ENCODE results near the gene VWC2.

Gene VWC2

GRCh38 chr7:49763791-49764190 lies 9.6 kb upstream of the VWC2 start:
- Histone ChIP-seq H3K18ac (ENCODE audit: low read depth in 1 of 2, low read length in 2 of 2) (no peak overlapping the region), H3K79me1 (replicated peaks; ENCODE audit: low read length, poor library complexity, severe bottlenecking) (no peaks in the 10 kb centered on the region), H2AK5ac (ENCODE audit: low read length, severe bottlenecking) (no peak overlapping the region), H3K14ac (ENCODE audit: low read length in 2 of 2) (no peak overlapping the region), H4K8ac (ENCODE audit: low read length) (no peak overlapping the region), H2AFZ (ENCODE audit: low read depth, low read length) (no peak overlapping the region), H3K9ac (ENCODE audit: low read length) (no peak overlapping the region), H3K27me3 (ENCODE audit: control insufficient read depth in 1 of 2, insufficient read depth in 1 of 2, low read length in 2 of 2) (peaks cover 0 to 14% of the 10 kb centered on the region in 2 experiments), H2BK120ac (ENCODE audit: low read depth, low read length) (no peak overlapping the region), H3K36me3 (ENCODE audit: control insufficient read depth in 1 of 2, insufficient read depth in 2 of 2, low read depth in 1 of 2, low read length in 2 of 2) (no peaks in the 10 kb centered on the region), H3K23ac (ENCODE audit: low read length in 2 of 2) (no peak overlapping the region), H3K4me3 (ENCODE audit: insufficient read depth in 1 of 2, low read depth in 1 of 2, low read length in 2 of 2) (no peak overlapping the region), H3K27ac (ENCODE audit: low read length, poor library complexity, severe bottlenecking) (no peak overlapping the region), H3K4me2 (ENCODE audit: low read length, poor library complexity, severe bottlenecking) (no peak overlapping the region), H2BK5ac (ENCODE audit: low read depth, low read length, poor library complexity, severe bottlenecking) (no peak overlapping the region), H2BK12ac (ENCODE audit: low read length in 2 of 2) (no peak overlapping the region), H4K91ac (ENCODE audit: low read length) (no peak overlapping the region), H3K4ac (ENCODE audit: low read depth in 1 of 2, low read length in 2 of 2) (no peak overlapping the region), H3K4me1 (ENCODE audit: control insufficient read depth, insufficient read depth, low read depth, low read length) (no peaks in the 10 kb centered on the region), H3K9me3 (ENCODE audit: control insufficient read depth, low read length) (no peaks in the 10 kb centered on the region), H2BK15ac (ENCODE audit: low read depth, poor library complexity, severe bottlenecking) (no peak overlapping the region)
- WGBS: 92% methylated on average over 3 of the region's 3 CpGs
- no peak for DNase-seq

- Histone ChIP-seq H3K23ac (ENCODE audit: low read length in 2 of 2) (no peak overlapping the region), H3K14ac (ENCODE audit: low read length in 2 of 2) (no peak overlapping the region), H3K27me3 (ENCODE audit: control insufficient read depth in 1 of 2, insufficient read depth in 1 of 2, low read length in 2 of 2) (peaks cover 0 to 40% of the 10 kb centered on the region in 2 experiments), H2BK120ac (ENCODE audit: low read depth, low read length) (no peak overlapping the region), H2AFZ (ENCODE audit: low read depth, low read length) (no peak overlapping the region), H3K79me1 (replicated peaks; ENCODE audit: low read length, poor library complexity, severe bottlenecking) (no peaks in the 10 kb centered on the region), H3K4me1 (ENCODE audit: control insufficient read depth, insufficient read depth, low read depth, low read length) (no peaks in the 10 kb centered on the region), H2BK12ac (ENCODE audit: low read length in 2 of 2) (no peak overlapping the region), H3K9ac (ENCODE audit: low read length) (no peak overlapping the region), H3K18ac (ENCODE audit: low read depth in 1 of 2, low read length in 2 of 2) (no peak overlapping the region), H3K9me3 (ENCODE audit: control insufficient read depth, low read length) (no peaks in the 10 kb centered on the region), H4K8ac (ENCODE audit: low read length) (no peak overlapping the region), H2BK15ac (ENCODE audit: low read depth, poor library complexity, severe bottlenecking) (no peak overlapping the region), H3K4ac (ENCODE audit: low read depth in 1 of 2, low read length in 2 of 2) (no peak overlapping the region), H3K36me3 (ENCODE audit: control insufficient read depth in 1 of 2, insufficient read depth in 2 of 2, low read depth in 1 of 2, low read length in 2 of 2) (no peaks in the 10 kb centered on the region), H3K4me2 (ENCODE audit: low read length, poor library complexity, severe bottlenecking) (no peak overlapping the region), H2AK5ac (ENCODE audit: low read length, severe bottlenecking) (no peak overlapping the region), H3K4me3 (ENCODE audit: insufficient read depth in 1 of 2, low read depth in 1 of 2, low read length in 2 of 2) (no peak overlapping the region), H3K27ac (ENCODE audit: low read length, poor library complexity, severe bottlenecking) (no peak overlapping the region), H4K91ac (ENCODE audit: low read length) (no peak overlapping the region), H2BK5ac (ENCODE audit: low read depth, low read length, poor library complexity, severe bottlenecking) (no peak overlapping the region)
- WGBS: 71% methylated on average over 1 of the region's 1 CpG
- no peak for DNase-seq
Measured at GRCh38 chr7:49766966-49767365, 6.5 kb upstream of the VWC2 start.

GRCh38 chr7:49767719-49768118 lies 5.7 kb upstream of the VWC2 start:
- no peak overlapping the region for H2BK15ac ChIP-seq (ENCODE audit: low read depth, poor library complexity, severe bottlenecking)
- H4K8ac ChIP-seq (ENCODE audit: low read length): no peak overlapping the region
- no peak overlapping the region for H3K23ac ChIP-seq (ENCODE audit: low read length in 2 of 2)
- H3K9ac ChIP-seq (ENCODE audit: low read length): no peak overlapping the region
- H3K9me3 ChIP-seq (ENCODE audit: control insufficient read depth, low read length): no peaks in the 10 kb centered on the region
- peaks cover 6 to 47% of the 10 kb centered on the region in 2 experiments for H3K27me3 ChIP-seq (ENCODE audit: control insufficient read depth in 1 of 2, insufficient read depth in 1 of 2, low read length in 2 of 2)
- no peak overlapping the region for H3K14ac ChIP-seq (ENCODE audit: low read length in 2 of 2)
- H2AFZ ChIP-seq (ENCODE audit: low read depth, low read length): no peak overlapping the region
- DNase-seq: no peak
- H3K79me1 ChIP-seq (replicated peaks; ENCODE audit: low read length, poor library complexity, severe bottlenecking): no peaks in the 10 kb centered on the region
- no peak overlapping the region for H3K4me2 ChIP-seq (ENCODE audit: low read length, poor library complexity, severe bottlenecking)
- no peak overlapping the region for H4K91ac ChIP-seq (ENCODE audit: low read length)
- H3K27ac ChIP-seq (ENCODE audit: low read length, poor library complexity, severe bottlenecking): no peak overlapping the region
- no peak overlapping the region for H2BK5ac ChIP-seq (ENCODE audit: low read depth, low read length, poor library complexity, severe bottlenecking)
- H3K4ac ChIP-seq (ENCODE audit: low read depth in 1 of 2, low read length in 2 of 2): no peak overlapping the region
- no peak overlapping the region for H2BK120ac ChIP-seq (ENCODE audit: low read depth, low read length)
- no peak overlapping the region for H2BK12ac ChIP-seq (ENCODE audit: low read length in 2 of 2)
- H3K36me3 ChIP-seq (ENCODE audit: control insufficient read depth in 1 of 2, insufficient read depth in 2 of 2, low read depth in 1 of 2, low read length in 2 of 2): no peaks in the 10 kb centered on the region
- WGBS: 54% methylated on average over 5 of the region's 5 CpGs
- H3K18ac ChIP-seq (ENCODE audit: low read depth in 1 of 2, low read length in 2 of 2): no peak overlapping the region
- no peak overlapping the region for H2AK5ac ChIP-seq (ENCODE audit: low read length, severe bottlenecking)
- no peaks in the 10 kb centered on the region for H3K4me1 ChIP-seq (ENCODE audit: control insufficient read depth, insufficient read depth, low read depth, low read length)
- H3K4me3 ChIP-seq (ENCODE audit: insufficient read depth in 1 of 2, low read depth in 1 of 2, low read length in 2 of 2): no peak overlapping the region

- H3K4me2 ChIP-seq (ENCODE audit: low read length, poor library complexity, severe bottlenecking): no peak overlapping the region
- H3K9ac ChIP-seq (ENCODE audit: low read length): no peak overlapping the region
- H3K18ac ChIP-seq (ENCODE audit: low read depth in 1 of 2, low read length in 2 of 2): no peak overlapping the region
- H2AFZ ChIP-seq (ENCODE audit: low read depth, low read length): no peak overlapping the region
- WGBS: 70% methylated on average over 3 of the region's 3 CpGs
- peaks cover 11 to 53% of the 10 kb centered on the region in 2 experiments for H3K27me3 ChIP-seq (ENCODE audit: control insufficient read depth in 1 of 2, insufficient read depth in 1 of 2, low read length in 2 of 2)
- DNase-seq: no peak
- H4K8ac ChIP-seq (ENCODE audit: low read length): no peak overlapping the region
- H3K9me3 ChIP-seq (ENCODE audit: control insufficient read depth, low read length): no peaks in the 10 kb centered on the region
- no peak overlapping the region for H3K14ac ChIP-seq (ENCODE audit: low read length in 2 of 2)
- no peaks in the 10 kb centered on the region for H3K79me1 ChIP-seq (replicated peaks; ENCODE audit: low read length, poor library complexity, severe bottlenecking)
- H2BK5ac ChIP-seq (ENCODE audit: low read depth, low read length, poor library complexity, severe bottlenecking): no peak overlapping the region
- no peak overlapping the region for H3K27ac ChIP-seq (ENCODE audit: low read length, poor library complexity, severe bottlenecking)
- no peak overlapping the region for H2BK15ac ChIP-seq (ENCODE audit: low read depth, poor library complexity, severe bottlenecking)
- H3K4ac ChIP-seq (ENCODE audit: low read depth in 1 of 2, low read length in 2 of 2): no peak overlapping the region
- H2BK120ac ChIP-seq (ENCODE audit: low read depth, low read length): no peak overlapping the region
- no peak overlapping the region for H4K91ac ChIP-seq (ENCODE audit: low read length)
- no peaks in the 10 kb centered on the region for H3K36me3 ChIP-seq (ENCODE audit: control insufficient read depth in 1 of 2, insufficient read depth in 2 of 2, low read depth in 1 of 2, low read length in 2 of 2)
- no peak overlapping the region for H3K4me3 ChIP-seq (ENCODE audit: insufficient read depth in 1 of 2, low read depth in 1 of 2, low read length in 2 of 2)
- no peak overlapping the region for H2BK12ac ChIP-seq (ENCODE audit: low read length in 2 of 2)
- peaks cover under 1% of the 10 kb centered on the region for H3K4me1 ChIP-seq (ENCODE audit: control insufficient read depth, insufficient read depth, low read depth, low read length)
- H2AK5ac ChIP-seq (ENCODE audit: low read length, severe bottlenecking): no peak overlapping the region
- no peak overlapping the region for H3K23ac ChIP-seq (ENCODE audit: low read length in 2 of 2)
Measured at GRCh38 chr7:49768254-49768653, 5.2 kb upstream of the VWC2 start.

Measured in mesenchymal stem cell (in vitro differentiated cells and primary cell).